NCI-H1436 treated with DMSO at 0.1 percent for 48 hours (cell line): ENCODE data around the gene TCHP.
A peak's percentile ranks its signal among the peaks of the same experiment; 100 is the strongest.
"Not testable (repeated sequence)": the region's sequence is repeated elsewhere in the genome, so short reads cannot be mapped to it uniquely, and the experiment has no call there.

Source experiments
- DNase-seq: peaks from one replicate; lab custom pipeline; 2025; lab: John Stamatoyannopoulos, UW

The TCHP gene

DNA sequence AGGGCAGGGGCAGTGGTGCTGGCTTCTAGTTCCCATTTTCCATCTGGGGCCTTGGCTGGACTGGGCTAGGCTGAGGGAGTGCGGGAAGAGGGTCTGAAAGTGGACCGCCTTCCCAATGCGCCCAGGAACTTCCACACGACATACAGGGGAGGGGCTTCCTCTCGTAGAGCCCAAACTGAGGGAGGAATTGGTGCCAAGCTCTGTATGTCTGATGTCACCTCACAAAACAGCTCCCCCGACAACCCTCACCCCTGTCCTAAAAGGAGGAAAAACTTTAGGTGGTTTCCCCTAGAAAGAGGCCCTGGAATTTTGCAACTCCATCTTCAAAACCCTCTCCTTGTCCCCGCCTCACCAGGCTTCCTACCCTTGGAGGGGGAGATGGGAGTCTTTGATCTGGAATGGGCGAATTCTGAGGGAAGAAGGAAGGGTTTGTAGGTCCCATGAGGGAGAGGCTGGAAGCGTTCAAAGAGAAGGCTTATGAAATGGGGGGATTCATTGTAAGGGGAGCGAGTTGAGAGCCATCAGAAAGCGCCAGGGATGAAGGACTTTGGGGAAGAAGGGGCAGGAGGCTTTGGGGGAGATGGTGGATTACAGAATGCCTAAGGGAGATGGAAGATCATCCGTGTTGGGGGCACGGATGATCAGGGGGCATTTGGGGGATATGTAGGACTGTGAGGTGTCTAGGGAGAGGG lies 20.6 kb upstream of the TCHP start:
- no peak for DNase-seq

DNA sequence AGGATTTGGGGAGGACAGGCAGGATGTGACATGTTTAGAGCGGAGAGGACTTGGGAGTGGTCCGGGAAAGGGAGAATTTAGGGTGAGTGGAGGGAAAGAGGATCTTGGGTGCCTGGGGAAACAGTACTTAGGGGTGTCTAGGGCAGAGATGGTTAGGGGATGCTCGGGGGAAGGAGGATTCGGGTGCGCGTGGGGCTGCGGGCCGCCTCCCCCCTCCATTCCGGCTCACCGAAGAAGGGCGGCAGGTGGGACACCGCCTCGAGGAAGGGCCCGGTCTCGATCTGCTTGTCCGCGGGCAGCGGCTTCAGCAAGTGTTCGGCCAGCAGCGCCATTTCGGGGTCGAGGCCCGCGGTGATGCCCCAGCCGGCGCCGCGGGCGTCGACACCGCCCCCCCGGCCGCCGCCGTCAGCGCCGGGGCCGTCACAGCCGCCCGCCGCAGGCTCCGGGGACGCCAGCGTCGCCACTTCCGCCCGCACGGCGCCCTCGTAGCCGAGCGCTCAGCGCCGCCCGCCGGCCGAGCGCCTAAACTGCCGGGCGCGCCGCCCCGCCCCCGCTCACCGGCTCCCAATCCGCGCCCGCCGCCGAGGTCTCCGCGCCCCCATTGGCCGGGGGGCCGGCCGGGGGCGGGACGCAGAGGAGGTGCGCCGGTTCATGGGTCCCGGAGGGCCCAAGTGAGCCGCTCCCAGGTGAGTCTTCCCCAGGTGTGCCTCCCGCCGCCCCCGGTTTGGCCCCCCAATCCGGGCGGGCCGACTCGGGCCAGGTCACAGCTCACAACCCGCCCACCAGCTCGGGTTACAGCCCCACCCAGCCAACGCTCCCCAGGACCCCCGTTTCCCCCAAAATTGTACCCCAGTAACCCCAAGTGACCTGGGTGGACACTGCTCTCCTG lies 19.8 kb upstream of the TCHP start, which contains the start of gene GLTP:
Gene GLTP, minus strand, starts transcription at position 499 of the 889 bp plus-strand sequence. Its CDS starts 167 bp downstream, at position 332.
- DNase-seq = peak; percentile 37

DNA sequence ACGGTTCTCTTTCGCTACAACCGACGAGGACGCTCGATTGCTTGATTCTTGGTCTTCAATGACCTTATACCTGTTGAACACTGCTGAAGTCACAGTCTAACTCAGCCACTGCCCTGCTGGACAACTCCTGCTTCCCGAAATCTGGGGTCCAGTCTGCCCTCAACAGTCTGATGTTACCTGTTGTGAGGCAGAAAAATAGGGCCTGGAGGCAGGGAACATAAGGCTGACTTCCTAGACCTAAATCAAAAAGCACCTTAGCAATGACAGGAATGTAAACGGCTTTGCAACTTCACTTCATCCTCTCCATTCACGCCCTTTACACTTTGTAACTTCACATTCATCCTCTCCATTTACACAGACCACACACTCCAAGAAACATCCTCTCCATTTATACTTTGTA lies 19.1 kb upstream of the TCHP start:
- no peak for DNase-seq

DNA sequence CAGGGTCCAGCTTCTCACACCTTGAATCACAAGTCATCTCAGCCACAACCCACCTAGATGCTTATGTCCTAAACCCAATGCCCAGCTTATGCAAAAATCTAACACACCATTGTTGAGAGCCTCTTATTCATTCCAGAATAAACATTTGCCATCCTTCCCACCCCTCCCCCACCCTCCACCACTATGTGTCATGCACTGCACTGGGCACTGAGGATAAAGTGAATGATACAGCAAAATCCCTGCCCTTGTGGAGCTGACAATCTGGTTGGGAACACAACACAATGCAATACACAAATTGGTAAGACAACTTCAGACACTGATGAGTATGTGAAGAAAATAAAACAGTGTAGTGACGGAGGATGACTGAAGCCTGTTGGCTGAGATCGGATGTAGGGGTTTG lies 18.3 kb upstream of the TCHP start:
- no peak for DNase-seq

DNA sequence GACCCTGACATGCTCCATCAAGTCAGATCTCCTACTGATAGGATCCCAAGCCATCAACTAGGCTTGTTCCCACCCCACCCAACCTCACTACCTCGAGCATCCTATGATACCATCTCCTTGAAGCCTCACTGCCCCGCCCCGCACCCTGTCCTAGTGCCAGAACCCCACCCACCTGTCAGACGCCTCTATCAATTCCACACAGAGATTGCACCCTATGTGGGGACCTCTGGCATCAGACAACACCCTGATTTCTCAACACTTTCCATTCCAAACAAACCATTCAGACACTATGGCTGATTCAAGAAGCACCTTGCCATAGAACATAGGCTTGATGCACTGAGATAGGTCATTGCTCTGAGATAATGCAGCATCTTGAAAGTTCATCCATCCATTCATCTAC lies 16.6 kb upstream of the TCHP start:
- no peak for DNase-seq

DNA sequence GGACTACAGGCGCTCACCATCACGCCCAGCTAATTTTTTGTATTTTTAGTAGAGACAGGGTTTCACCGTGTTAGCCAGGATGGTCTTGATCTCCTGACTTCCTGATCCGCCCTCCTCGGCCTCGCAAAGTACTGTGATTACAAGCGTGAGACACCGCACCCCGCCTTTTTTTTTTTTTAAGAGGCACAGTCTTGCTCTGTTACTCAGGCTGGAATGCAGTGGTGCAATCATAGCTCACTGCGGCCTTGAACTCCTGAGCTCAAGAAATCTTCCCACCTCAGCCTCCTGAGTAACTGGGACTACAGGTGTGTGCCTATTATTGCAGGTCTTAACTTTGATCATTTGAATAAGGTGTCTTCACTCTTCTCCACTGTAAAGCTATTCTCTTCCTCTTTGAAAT lies 14.5 kb upstream of the TCHP start:
- DNase-seq = no peak

DNA sequence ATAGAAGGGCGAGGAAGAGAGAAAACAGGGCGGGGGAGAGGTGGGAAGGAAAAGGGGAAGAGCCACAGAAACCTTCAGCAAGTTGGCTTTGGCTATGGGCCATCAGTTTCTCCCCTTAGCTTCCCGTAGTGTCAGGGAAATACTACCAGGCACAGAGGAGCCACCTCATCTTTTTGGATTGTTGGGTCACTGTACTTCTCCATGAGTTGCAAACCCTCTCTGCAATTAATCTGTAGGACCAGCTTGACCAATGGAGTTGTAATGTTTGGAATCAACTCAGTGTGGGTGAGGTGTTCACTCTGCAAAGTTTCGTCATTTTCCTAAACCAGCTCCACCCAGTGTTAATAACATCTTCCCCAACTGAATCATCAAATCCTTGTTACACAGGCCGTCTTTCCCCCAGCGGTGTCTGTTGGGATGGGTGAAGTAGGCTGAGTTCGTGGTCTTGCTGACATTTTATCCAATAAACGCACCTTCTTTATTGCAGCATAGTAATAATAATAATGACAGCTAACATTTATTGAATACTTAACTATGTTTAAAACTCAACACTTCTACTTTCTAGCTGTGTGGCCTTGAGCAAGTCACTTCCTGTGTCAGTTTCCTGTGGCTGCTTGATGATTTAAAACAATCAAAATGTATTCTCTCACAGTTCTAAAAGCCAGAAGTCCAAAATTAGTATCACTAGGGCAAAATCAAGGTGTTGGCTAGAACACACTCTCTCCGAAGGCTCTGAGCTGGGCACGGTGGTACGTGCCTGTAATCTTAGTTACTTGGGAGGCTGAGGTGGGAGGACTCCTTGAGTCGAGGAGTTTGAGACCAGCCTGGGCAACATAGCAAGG lies 11.7 kb upstream of the TCHP start:
- no peak for DNase-seq

DNA sequence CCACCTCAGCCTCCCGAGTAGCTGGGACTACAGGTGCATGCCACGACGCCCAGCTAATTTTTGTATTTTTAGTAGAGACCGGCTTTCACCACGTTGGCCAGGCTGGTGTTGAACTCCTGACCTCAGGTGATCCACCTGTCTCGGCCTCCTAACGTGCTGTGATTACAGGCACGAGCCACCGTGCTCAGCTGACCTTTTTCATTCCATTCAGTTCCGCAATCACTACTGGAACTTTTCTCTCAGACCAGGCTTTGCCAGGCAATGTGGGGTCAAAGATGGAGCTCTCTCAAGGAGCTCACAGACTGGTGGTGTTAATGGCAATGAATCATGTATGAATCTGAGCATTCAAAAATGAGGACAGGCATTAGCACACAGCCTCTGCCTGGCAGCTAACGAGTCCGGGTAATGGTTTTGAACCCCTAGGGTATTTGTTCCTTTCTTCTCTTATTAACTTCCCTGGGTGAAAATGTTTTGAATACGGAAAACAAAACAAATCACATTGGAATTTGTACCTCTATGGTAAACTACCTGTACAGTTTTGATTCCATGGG lies 9.4 kb upstream of the TCHP start:
- DNase-seq = peak; percentile 70

DNA sequence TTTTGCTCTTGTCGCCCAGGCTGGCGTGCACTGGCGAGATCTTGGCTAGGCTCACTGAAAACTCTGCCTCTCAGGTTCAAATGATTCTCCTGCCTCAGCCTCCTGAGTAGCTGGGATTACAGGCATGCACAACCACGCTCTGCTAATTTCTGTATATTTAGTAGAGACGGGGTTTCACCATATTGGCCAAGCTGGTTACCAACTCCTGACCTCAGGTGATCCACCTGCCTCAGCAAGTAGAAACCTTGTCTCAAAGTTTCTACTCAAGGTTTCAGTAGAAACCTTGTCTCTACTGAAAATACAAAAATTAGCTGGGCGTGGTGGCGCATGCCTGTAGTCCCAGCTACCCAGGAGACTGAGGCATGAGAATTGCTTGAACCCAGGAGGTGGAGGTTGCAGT lies 8.3 kb upstream of the TCHP start:
- DNase-seq = not testable (repeated sequence)

DNA sequence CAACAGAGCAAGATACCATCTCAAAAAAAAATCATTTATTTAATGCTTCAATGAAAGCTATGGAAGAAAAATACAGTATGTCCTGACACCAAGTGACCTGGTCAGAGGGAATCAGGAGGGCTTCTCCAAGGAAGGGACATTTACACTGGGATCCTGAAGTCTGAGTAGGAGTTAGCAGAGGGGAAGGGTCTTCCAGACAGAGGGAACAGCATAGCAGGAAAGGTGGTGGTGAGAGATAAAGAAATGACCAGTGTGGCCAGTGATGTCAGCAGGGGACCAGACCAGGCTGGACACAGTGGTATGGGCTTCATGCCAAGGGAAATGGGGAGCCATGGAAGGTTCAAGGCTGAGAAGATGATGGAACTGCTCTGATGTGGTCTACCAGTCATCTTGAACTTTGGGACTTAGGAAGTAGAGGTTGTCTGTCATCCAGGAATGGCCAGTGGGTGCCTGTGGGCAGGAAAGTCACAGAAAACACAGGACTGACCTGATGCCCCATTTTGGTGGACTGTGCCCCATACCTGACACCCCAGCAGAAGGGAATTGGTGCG lies 7.8 kb upstream of the TCHP start:
- DNase-seq = no peak

DNA sequence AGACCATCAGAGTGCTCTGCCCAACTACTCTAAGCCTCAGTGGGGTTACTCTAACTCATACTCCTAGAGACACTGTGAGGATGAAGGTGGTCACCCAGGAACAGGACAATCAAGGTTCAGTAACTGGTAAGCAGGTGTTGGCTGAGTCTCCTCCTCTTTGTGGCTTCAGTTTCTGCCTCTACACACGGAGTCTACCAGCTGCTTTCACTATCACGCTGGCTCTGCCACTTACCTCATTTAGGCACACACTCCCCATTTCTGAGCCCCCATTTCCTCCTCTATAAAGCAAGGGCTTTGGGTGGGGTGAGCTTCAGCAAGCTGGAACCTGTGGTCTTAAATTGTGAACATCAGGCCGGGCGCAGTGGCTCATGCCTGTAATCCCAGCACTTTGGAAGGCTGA lies 7.3 kb upstream of the TCHP start:
- DNase-seq = no peak

DNA sequence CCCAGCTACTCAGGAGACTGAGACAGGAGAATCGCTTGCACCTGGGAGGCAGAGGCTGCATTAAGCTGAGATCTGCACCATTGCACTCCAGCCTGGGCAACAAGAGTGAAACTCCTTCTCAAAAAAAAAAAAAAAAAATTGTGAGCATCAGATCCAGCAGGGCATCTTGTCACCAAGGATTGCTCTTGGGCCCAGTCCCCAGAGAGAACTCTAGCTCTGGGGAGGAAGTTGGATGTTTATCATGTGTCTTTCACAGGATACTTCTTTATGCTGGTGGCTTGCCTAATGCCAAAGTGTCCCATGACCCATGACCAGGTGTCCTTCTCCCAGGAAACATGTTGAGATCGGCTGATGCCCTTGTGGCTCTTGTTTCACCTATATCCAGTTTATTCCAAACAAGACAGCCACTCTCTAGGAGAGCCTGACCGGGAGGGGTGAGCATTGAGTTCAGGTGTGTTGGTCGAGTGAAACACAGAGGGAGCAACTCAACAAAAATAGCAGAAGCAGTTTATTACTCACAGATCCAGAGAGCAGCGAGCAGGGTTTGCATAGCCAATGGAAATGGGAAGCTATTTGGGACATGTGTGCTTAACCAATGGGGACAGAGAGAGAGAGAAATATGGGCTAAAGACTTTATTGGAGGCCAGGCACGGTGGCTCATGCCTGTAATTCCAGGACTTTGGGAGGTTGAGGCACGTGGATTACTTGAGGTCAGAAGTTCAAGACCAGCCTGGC lies 6.6 kb upstream of the TCHP start:
- no peak for DNase-seq

DNA sequence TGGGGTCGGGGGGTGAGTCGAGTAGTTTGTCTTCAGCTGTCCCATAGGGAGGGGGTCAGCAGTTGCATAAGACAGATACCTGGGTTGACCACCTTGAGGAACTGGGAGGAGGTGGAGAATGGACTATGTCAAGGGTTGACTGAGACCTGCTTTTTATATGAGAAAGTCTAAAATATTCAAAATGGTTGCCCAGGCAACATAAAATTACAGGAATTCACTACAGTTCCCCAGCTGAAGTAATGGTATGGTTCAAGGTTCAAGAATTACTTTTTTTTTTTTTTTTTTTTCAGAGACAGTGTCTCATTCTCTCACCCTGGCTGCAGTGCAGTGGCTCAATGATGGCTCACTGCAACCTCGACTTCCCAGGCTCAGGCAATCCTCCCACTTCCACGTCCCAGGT lies 5.1 kb upstream of the TCHP start:
- DNase-seq = no peak

DNA sequence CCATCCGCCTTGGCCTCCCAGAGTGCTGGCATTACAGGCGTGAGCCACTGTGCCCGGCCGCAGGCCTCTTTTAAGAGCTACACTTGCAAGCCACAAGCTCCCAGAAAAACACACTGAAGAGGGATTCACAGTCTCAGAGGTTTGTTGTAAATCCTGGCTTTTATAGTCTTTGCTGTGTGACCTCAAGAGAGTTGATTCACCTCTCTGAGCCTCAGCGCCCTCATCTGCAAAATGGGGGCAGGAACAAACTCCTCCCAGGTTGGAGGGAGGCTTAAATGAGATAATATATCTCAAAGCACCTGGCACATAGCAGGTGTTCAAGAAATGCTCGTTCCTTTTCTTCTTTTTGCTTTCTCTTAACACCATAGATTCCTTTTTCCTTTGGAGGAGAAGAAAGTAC lies 3.9 kb upstream of the TCHP start:
- DNase-seq = no peak

DNA sequence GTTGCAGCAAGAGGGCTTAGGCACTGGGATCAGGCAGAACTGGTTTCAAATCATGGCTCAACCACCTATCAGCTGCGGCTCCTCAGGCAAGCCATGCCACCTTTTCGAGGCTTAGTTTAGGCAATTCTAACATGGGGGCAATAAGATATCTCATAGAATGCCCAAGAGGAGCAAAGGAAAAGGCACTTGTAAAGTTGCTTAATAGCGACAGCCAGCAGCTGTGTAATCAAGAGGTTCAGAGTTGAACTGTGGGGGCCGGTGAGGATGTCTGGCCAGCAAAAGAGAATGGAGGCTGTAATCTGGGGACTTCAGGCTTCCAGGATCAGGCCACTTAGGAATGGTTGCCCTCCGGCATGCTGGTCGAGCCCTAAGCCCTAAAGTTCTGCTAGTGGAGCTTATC lies 3.0 kb upstream of the TCHP start:
- no peak for DNase-seq

DNA sequence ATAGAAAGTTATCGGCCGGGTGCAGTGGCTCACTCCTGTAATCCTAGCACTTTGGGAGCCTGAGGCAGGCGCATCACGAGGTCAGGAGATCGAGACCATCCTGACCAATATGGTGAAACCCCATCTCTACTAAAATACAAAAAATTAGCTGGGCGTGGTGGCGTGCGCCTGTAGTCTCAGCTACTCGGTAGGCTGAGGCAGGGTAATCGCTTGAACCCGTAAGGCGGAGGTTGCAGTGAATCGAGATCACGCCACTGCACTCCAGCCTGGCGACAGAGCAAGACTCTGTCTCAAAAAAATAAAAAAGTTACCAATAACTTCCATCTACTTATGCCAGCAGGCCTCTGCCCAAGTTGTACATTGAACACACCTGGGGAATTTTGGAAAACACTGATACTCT lies 729 bp upstream of the TCHP start:
- DNase-seq = not testable (repeated sequence)

DNA sequence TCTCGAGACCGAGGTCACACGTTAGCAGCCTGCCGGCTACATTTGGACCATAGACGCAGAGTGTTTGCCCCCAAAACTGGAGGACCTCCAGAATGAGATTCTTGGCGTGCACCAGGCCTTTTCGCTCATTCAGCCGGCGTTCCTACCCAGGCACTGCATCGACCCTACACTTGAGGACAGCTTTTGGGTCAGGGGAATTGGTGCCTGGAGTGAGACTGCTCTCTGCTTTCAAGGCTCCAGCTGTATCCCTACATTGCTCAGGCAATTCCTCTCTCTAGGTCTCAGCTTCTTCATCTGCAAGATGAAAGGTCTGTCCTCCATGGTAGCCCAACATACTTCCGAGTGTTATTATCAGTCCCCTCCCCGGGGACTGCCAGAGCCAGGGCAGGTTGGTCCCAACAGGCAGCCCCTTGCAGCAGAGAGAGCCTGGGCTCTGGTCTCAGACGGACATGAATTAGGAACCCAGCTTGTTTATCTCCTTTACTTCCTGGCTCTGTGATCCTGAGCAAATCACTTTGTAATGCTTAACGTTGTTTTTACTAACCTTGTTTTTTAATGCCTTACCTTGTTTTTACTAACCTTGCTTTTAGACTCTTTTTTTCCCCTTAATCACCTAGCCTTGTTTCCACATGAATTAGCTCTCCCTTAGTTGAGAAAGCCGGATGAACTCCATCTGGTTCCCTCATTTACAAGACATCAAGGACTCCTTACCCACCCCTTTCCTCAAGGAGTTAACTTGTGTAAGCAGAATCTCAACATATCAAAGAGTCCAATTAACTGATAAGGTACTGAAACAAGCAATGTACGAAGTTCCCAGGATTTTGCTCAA lies 892 bp downstream of the TCHP start:
- no peak for DNase-seq

DNA sequence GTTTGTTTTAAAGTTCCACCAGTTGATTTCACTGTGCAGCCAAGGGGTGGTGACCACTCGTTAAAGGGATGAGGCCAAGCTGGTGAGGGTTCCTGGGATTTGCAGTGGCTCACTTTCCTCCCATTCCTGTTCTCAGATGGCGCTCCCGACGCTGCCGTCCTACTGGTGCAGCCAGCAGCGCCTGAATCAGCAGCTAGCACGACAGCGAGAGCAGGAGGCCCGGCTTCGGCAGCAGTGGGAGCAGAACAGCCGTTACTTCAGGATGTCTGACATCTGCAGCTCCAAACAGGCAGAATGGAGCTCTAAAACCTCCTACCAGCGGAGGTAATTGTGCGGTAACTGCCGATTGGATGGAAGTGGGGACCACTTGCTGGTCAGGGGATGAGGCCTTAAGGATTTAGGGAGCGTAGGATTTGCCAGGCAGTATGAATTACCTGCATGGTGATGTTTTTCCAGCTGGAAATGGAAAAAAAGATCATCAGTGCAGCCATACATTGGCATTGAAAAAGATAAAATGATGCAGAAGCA lies 2.9 kb downstream of the TCHP start:
- DNase-seq = no peak

DNA sequence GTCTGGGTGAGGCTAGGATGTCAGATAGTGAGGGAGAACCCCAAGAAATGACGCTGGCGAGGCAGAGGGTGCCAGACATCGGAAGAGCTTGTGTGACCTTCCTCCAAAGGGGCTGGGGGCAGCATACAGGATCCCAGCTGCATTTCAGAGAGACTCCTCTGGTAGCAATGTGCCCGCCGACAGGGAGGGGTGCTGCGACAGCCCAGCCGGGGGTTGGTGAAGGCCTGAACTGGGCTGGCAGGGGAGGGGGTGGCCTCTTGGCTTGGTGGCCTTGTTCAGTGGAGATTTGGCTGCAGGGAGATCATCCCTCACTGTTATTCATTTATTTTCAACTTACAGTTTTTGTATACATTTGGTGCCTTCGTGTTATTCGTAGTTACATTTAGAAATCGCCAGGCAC lies 5.2 kb downstream of the TCHP start:
- no peak for DNase-seq
